KMS-11 (cell line): Measurements from ENCODE around the gene RPRD1B.

Source experiments
- H2AFZ ChIP-seq: fragments of 200-600 bp; sonication (generic); 2 replicates; pipeline ENCODE4 v1.6.1; 2016; ENCODE audit warnings: antibody characterized with exemption, mixed run types, low read depth
- H3K27ac ChIP-seq: fragments of 200-600 bp; sonication (generic); 2 replicates; pipeline ENCODE4 v1.6.1; 2016; ENCODE audit warnings: mild to moderate bottlenecking, mixed run types
- H3K27me3 ChIP-seq: fragments of 200-600 bp; sonication (generic); 2 replicates; pipeline ENCODE4 v1.6.1; 2017; ENCODE audit warnings: mild to moderate bottlenecking, low read depth, mixed run types, moderate library complexity; ENCODE audit not compliant: insufficient read depth
- H3K36me3 ChIP-seq: fragments of 200-600 bp; sonication (generic); 2 replicates; pipeline ENCODE4 v1.6.1; 2017; ENCODE audit warnings: mild to moderate bottlenecking, mixed run types; ENCODE audit not compliant: insufficient read depth
- H3K4me1 ChIP-seq: fragments of 200-600 bp; sonication (generic); 2 replicates; pipeline ENCODE4 v1.6.1; 2016; ENCODE audit warnings: mild to moderate bottlenecking, low read depth, mixed run types; ENCODE audit not compliant: poor library complexity, severe bottlenecking
- H3K4me2 ChIP-seq: fragments of 200-600 bp; sonication (generic); 2 replicates; pipeline ENCODE4 v1.7.0; 2016; ENCODE audit warnings: mild to moderate bottlenecking, mixed run types
- H3K4me3 ChIP-seq: fragments of 200-600 bp; sonication (generic); IDR thresholded peaks from 2 replicates; pipeline ENCODE4 v1.6.1; 2017; ENCODE audit warnings: low read depth, low read length, mixed read lengths; ENCODE audit not compliant: insufficient read depth
- H3K79me2 ChIP-seq: fragments of 200-600 bp; sonication (generic); 2 replicates; pipeline ENCODE4 v1.6.1; 2016; ENCODE audit warnings: low read depth, mixed run types; ENCODE audit not compliant: insufficient read depth
- H3K9ac ChIP-seq: fragments of 200-600 bp; sonication (generic); 2 replicates; pipeline ENCODE4 v1.6.1; 2016; ENCODE audit warnings: mild to moderate bottlenecking, mixed run types
- H4K20me1 ChIP-seq: fragments of 200-600 bp; sonication (generic); 2 replicates; pipeline ENCODE4 v1.6.1; 2016; ENCODE audit warnings: mild to moderate bottlenecking, mixed run types; ENCODE audit not compliant: insufficient read depth
- CTCF ChIP-seq: fragments of 200-600 bp; sonication (generic); conservative IDR thresholded peaks from 2 replicates; pipeline ENCODE4 v1.6.1; 2017; ENCODE audit warnings: low read depth, mild to moderate bottlenecking, antibody characterized with exemption, low read length, moderate library complexity, mixed read lengths

RPRD1B gene

GRCh38 chr20:38113401-38114325 lies 80.1 kb downstream of the RPRD1B start:
- Histone ChIP-seq H4K20me1 (no peaks in the 10 kb centered on the region), H3K4me1 (no peaks in the 10 kb centered on the region), H3K79me2 (no peaks in the 10 kb centered on the region), H3K9ac (no peak overlapping the region), H3K27me3 (no peaks in the 10 kb centered on the region), H3K27ac (no peak overlapping the region), H3K4me2 (no peak overlapping the region), H3K36me3 (no peaks in the 10 kb centered on the region), H3K4me3 (no peak overlapping the region), H2AFZ (no peak overlapping the region)
- TF ChIP-seq CTCF = 0 out of 2 replicates have a peak, but pooled peaks have one; percentile 14

GRCh38 chr20:38114353-38114791 lies 80.8 kb downstream of the RPRD1B start:
- H3K27me3 ChIP-seq = no peaks in the 10 kb centered on the region
- no peak overlapping the region for H3K4me3 ChIP-seq
- no peak overlapping the region for H2AFZ ChIP-seq
- H3K27ac ChIP-seq = no peak overlapping the region
- no peak for TF ChIP-seq CTCF
- H3K36me3 ChIP-seq = no peaks in the 10 kb centered on the region
- no peak overlapping the region for H3K4me2 ChIP-seq
- no peaks in the 10 kb centered on the region for H4K20me1 ChIP-seq
- H3K9ac ChIP-seq = no peak overlapping the region
- no peaks in the 10 kb centered on the region for H3K79me2 ChIP-seq
- no peaks in the 10 kb centered on the region for H3K4me1 ChIP-seq

GRCh38 chr20:38115205-38115604 lies 81.7 kb downstream of the RPRD1B start:
- Histone ChIP-seq H3K79me2 (no peaks in the 10 kb centered on the region), H3K4me1 (no peaks in the 10 kb centered on the region), H3K36me3 (no peaks in the 10 kb centered on the region), H2AFZ (no peak overlapping the region), H4K20me1 (no peaks in the 10 kb centered on the region), H3K9ac (no peak overlapping the region), H3K4me2 (no peak overlapping the region), H3K27me3 (no peaks in the 10 kb centered on the region), H3K27ac (no peak overlapping the region), H3K4me3 (no peak overlapping the region)
- no peak for TF ChIP-seq CTCF

GRCh38 chr20:38115896-38116295 lies 82.3 kb downstream of the RPRD1B start:
- H3K4me1 ChIP-seq = no peaks in the 10 kb centered on the region
- H3K4me2 ChIP-seq = no peak overlapping the region
- no peaks in the 10 kb centered on the region for H3K27me3 ChIP-seq
- no peak overlapping the region for H3K27ac ChIP-seq
- no peaks in the 10 kb centered on the region for H3K36me3 ChIP-seq
- no peaks in the 10 kb centered on the region for H4K20me1 ChIP-seq
- no peak overlapping the region for H3K4me3 ChIP-seq
- no peak overlapping the region for H3K9ac ChIP-seq
- no peaks in the 10 kb centered on the region for H3K79me2 ChIP-seq
- no peak overlapping the region for H2AFZ ChIP-seq
- TF ChIP-seq CTCF = no peak
